ENCODE measurements around the gene TTLL10.

GRCh38 chr1:1179983-1180861 is 6.5 kb downstream of the TTLL10 start:
- TF ChIP-seq POLR2AphosphoS5 (IDR thresholded peaks at IDR 0.05; ENCODE audit: low read depth, low read length) = no peak
- no peak for TF ChIP-seq TAF1 (IDR thresholded peaks at IDR 0.05; ENCODE audit: low read depth, low read length)
- no peak for TF ChIP-seq SPI1 (IDR thresholded peaks at IDR 0.05; ENCODE audit: low read depth, low read length)
- no peak for TF ChIP-seq POLR2A (IDR thresholded peaks at IDR 0.05; ENCODE audit: low read depth, low read length)
